ENCODE measurements around the gene PCBP3.
A peak's percentile ranks its signal among the peaks of the same experiment; 100 is the strongest.

The PCBP3 gene

DNA sequence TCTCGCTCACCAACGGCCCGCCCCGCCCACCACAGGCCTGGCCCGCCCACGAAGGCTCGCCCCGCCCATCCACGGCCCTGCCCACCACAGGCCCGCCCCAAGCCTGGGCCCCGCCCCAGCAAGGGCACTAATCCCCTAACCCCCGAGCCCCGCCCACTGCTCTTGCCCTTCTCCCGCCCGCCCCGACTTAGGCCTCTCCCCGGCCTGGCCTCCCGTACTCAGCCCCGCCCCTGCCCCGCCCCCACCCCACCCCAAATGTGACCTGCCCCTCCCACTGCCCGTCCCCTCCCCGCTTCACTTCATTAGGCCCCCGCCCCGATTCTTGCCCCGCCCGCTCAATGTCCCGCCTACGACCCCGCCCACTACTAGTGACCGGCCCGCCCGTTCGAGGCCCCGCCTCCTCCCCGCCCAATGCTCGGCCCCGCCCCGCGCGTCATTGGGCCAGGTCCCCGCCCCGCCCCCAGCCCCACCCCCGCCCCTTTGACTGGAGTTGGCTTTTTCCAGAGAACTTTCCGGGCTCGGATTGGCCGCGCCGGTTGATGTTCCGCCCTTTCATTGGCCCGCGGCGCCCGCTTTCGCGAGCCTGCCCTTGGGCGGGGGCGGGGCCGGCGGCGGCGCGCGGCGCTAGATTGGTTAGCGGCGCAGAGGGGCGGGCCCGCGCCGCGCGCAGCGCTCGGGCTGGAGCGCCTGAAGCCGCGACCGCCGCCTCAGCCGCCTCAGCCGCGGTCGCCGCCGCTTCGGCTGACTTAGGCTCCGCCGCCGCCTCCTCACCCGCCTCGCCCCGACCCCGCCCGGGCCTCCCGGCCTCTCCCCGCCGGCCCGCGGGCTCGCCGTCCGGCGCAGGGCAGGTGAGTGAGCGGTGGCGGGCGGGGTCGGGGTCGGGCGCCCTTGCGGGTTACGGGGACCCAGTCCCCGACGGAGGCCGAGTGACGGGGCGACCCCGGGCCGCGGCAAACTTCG is at the start of gene PCBP3:
PCBP3 (plus strand) TSS at position 705 of the 960 bp plus-strand sequence. CDS start 206,361 bp downstream, outside the sequence.
- DNase-seq (ENCODE audit: low read depth, low spot score), result peak; percentile 92
- peaks cover 28% of the 10 kb centered on the region for H3K4me1 ChIP-seq (ENCODE audit: insufficient read depth, insufficient read length)
- peaks cover 29% of the 10 kb centered on the region for H3K27me3 ChIP-seq (ENCODE audit: insufficient read depth, insufficient read length)
- no peaks in the 10 kb centered on the region for H3K36me3 ChIP-seq (ENCODE audit: insufficient read depth, insufficient read length, low read length)
- peak within 1 kb of the TSS; percentile 52 for H3K4me3 ChIP-seq (ENCODE audit: insufficient read length, low read depth)
- TF ChIP-seq YY1 (IDR thresholded peaks at IDR 0.05; ENCODE audit: insufficient read depth, insufficient read length) (no peak), SUZ12 (IDR thresholded peaks at IDR 0.05; ENCODE audit: extremely low read depth, insufficient read depth, insufficient read length) (no peak), ZNF274 (IDR thresholded peaks at IDR 0.05; ENCODE audit: low read depth, low read length) (no peak)
- peaks cover under 1% of the 10 kb centered on the region; the same call in 1 of the 2 replicates for H3K9me3 ChIP-seq (ENCODE audit: insufficient read depth, low read length)
- H3K9ac ChIP-seq (ENCODE audit: insufficient read length, low read depth), result peak within 1 kb of the TSS; percentile 66

DNA sequence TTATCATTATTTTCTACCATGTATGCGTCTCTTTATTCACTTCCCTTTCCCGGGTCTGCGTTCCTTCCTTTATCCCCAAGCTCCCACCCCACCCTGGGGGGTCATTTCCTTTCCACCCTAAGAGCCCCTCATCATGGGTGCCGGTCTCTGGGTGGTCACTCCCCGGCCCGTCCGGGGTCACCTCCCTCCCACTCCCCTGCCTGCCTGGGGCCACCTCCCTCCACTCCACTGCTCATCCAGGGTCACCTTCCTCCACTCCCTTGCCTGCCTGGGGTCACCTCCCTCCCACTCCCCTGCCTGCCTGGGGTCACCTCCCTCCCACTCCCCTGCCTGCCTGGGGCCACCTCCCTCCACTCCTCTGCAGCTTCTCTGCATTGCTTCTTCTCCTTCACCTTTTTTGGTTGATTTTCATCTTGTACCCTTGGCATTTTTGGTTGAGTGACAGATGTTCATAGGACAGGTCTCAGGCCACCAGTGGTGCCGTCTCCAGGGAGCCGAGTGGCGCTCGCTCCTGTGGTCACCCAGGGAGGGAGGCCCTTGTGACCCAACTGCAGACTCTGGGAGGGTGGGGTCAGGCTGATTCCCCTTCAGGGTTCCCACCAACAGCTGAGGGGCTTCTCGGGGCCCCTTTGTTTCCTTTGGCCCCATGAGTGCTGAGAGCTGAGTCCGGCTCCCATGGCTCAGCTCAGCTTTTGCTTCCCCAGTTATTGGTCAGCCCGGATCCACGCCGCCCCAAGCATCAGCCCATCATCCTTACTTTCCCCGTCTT is 48.6 kb upstream of the PCBP3 start:
- Histone ChIP-seq H3K9me3 (ENCODE audit: insufficient read depth, low read length) (peaks cover 9% of the 10 kb centered on the region; the same call in 1 of the 2 replicates), H3K27me3 (ENCODE audit: insufficient read depth, insufficient read length) (peaks cover 18% of the 10 kb centered on the region), H3K4me1 (ENCODE audit: insufficient read depth, insufficient read length) (no peaks in the 10 kb centered on the region), H3K9ac (ENCODE audit: insufficient read length, low read depth) (no peak overlapping the region), H3K4me3 (ENCODE audit: insufficient read length, low read depth) (no peak overlapping the region), H3K36me3 (ENCODE audit: insufficient read depth, insufficient read length, low read length) (no peaks in the 10 kb centered on the region)
- TF ChIP-seq SUZ12 (IDR thresholded peaks at IDR 0.05; ENCODE audit: extremely low read depth, insufficient read depth, insufficient read length) (no peak), YY1 (IDR thresholded peaks at IDR 0.05; ENCODE audit: insufficient read depth, insufficient read length) (no peak), ZNF274 (IDR thresholded peaks at IDR 0.05; ENCODE audit: low read depth, low read length) (no peak)
- no peak for DNase-seq (ENCODE audit: low read depth, low spot score)

DNA sequence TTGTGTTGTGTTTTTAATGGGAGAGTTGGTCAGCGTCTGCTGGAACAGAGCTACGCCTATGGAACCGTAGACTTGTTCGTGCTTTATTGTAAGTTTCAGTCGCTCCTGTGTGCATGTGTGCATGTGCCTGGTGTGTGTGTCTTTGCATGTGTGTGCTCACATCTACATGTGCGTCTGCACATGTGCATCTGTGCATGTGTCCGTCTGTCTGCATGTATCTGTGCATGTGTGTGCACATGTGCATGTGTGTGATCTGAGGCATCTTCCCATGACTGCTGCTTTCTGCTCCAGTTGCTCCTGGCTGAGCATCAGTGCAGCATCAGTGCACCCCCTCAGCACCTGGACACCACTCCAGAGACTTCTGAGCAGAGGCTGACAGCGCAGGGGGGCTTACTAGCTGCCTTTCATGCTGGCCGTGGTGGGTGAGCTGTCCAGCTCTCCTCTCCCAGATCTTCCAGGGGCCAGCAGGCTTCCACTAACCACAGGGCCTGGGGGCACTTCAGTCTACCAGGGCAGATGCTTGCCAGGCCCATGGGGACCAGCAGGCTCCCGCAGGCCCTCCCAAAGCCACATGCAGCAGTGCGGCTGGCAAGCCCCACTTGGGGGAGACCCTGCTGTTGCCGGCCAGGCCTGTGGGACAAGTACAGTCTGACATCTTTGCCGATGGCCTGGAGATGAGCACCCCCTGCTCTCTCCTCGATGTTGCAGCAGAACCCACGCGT is 47.8 kb upstream of the PCBP3 start:
- Histone ChIP-seq H3K27me3 (ENCODE audit: insufficient read depth, insufficient read length) (peaks cover 24% of the 10 kb centered on the region), H3K4me1 (ENCODE audit: insufficient read depth, insufficient read length) (no peaks in the 10 kb centered on the region), H3K4me3 (ENCODE audit: insufficient read length, low read depth) (no peak overlapping the region), H3K9me3 (ENCODE audit: insufficient read depth, low read length) (peaks cover 17% of the 10 kb centered on the region; the same call in 1 of the 2 replicates), H3K36me3 (ENCODE audit: insufficient read depth, insufficient read length, low read length) (no peaks in the 10 kb centered on the region), H3K9ac (ENCODE audit: insufficient read length, low read depth) (no peak overlapping the region)
- TF ChIP-seq ZNF274 (IDR thresholded peaks at IDR 0.05; ENCODE audit: low read depth, low read length) (no peak), SUZ12 (IDR thresholded peaks at IDR 0.05; ENCODE audit: extremely low read depth, insufficient read depth, insufficient read length) (no peak), YY1 (IDR thresholded peaks at IDR 0.05; ENCODE audit: insufficient read depth, insufficient read length) (no peak)
- no peak for DNase-seq (ENCODE audit: low read depth, low spot score)

DNA sequence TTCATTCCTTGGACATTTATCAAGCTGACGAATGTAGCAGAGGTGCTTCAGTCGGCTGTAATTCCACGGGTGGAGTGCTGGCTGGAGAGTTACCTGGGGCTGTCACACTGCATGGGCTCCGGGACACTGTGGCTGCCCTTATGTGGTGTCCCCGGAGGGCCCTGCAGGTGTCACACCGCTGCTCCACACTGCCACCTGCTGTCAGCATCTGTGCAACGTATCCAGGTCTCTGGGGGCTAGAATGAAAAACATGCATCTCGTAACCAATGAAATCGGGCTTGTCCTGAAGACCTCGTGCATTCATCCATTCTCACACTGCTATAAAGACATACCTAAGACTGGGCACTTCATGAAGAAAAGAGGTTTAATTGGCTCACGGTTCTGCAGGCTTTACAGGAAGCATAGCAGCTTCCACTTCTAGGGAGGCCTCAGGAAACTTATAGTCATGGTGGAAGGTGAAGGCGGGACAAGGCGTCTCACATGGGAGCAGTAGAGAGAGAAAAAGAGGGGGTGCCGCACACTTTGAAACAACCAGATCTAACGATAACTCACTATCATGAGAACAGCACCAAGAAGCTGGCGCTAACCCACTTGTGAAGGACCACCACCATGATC is 46.7 kb upstream of the PCBP3 start:
- Histone ChIP-seq H3K27me3 (ENCODE audit: insufficient read depth, insufficient read length) (peaks cover 23% of the 10 kb centered on the region), H3K36me3 (ENCODE audit: insufficient read depth, insufficient read length, low read length) (no peaks in the 10 kb centered on the region), H3K9me3 (ENCODE audit: insufficient read depth, low read length) (peaks cover 17% of the 10 kb centered on the region; the same call in 1 of the 2 replicates), H3K4me3 (ENCODE audit: insufficient read length, low read depth) (no peak overlapping the region), H3K9ac (ENCODE audit: insufficient read length, low read depth) (no peak overlapping the region), H3K4me1 (ENCODE audit: insufficient read depth, insufficient read length) (no peaks in the 10 kb centered on the region)
- peak; percentile 70 for DNase-seq (ENCODE audit: low read depth, low spot score)
- no peak for TF ChIP-seq ZNF274 (IDR thresholded peaks at IDR 0.05; ENCODE audit: low read depth, low read length)
- TF ChIP-seq SUZ12 (IDR thresholded peaks at IDR 0.05; ENCODE audit: extremely low read depth, insufficient read depth, insufficient read length), result no peak

DNA sequence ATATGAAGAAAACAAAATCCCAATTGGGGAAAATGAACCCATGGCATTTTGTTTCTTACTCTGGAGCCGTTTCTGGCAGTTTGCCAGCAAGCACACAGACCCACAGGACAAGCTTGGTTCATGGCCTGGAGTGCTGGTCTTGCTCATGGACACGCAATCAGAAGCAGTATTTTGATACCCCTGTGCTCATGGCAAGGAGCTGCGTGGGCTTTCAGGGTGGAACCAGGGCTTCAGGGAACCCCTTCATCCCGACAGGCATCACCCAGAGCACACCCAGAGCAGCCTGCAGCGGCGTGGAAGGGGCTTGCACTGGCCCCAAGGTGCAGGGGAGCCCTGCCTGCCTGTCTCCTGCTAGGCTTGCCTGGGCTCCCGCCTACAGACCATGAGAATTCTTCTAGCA is 45.4 kb upstream of the PCBP3 start:
- Histone ChIP-seq H3K27me3 (ENCODE audit: insufficient read depth, insufficient read length) (peaks cover 22% of the 10 kb centered on the region), H3K9ac (ENCODE audit: insufficient read length, low read depth) (no peak overlapping the region), H3K9me3 (ENCODE audit: insufficient read depth, low read length) (peaks cover 25% of the 10 kb centered on the region), H3K4me3 (ENCODE audit: insufficient read length, low read depth) (no peak overlapping the region), H3K36me3 (ENCODE audit: insufficient read depth, insufficient read length, low read length) (no peaks in the 10 kb centered on the region), H3K4me1 (ENCODE audit: insufficient read depth, insufficient read length) (no peaks in the 10 kb centered on the region)
- no peak for DNase-seq (ENCODE audit: low read depth, low spot score)
- TF ChIP-seq ZNF274 (IDR thresholded peaks at IDR 0.05; ENCODE audit: low read depth, low read length), result no peak
- no peak for TF ChIP-seq SUZ12 (IDR thresholded peaks at IDR 0.05; ENCODE audit: extremely low read depth, insufficient read depth, insufficient read length)
- no peak for TF ChIP-seq YY1 (IDR thresholded peaks at IDR 0.05; ENCODE audit: insufficient read depth, insufficient read length)

DNA sequence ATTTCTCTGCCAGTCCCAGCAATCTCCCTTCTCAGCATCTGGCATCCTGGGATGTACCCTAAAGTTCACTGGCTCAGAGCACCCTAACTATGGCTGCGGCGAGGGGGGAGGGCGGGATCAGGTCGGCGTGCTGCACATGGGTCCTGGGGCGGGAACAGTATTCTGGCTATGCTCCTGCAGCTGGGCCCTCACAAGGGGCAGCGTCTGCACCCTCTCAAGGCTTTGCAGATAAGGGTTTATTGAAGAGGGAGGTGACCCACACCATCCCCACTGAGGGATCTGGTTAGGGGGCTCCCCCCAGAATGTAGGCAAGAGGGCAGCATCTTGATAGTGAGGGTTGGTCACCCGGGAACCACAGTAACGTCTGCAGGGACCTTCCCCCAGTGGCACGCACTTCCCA is 44.9 kb upstream of the PCBP3 start:
- H3K9me3 ChIP-seq (ENCODE audit: insufficient read depth, low read length), result peaks cover 30% of the 10 kb centered on the region
- TF ChIP-seq ZNF274 (IDR thresholded peaks at IDR 0.05; ENCODE audit: low read depth, low read length), result no peak
- TF ChIP-seq YY1 (IDR thresholded peaks at IDR 0.05; ENCODE audit: insufficient read depth, insufficient read length), result no peak
- no peak for TF ChIP-seq SUZ12 (IDR thresholded peaks at IDR 0.05; ENCODE audit: extremely low read depth, insufficient read depth, insufficient read length)
- H3K4me3 ChIP-seq (ENCODE audit: insufficient read length, low read depth), result no peak overlapping the region
- no peak overlapping the region for H3K9ac ChIP-seq (ENCODE audit: insufficient read length, low read depth)
- H3K27me3 ChIP-seq (ENCODE audit: insufficient read depth, insufficient read length), result peaks cover 22% of the 10 kb centered on the region
- DNase-seq (ENCODE audit: low read depth, low spot score), result no peak
- H3K36me3 ChIP-seq (ENCODE audit: insufficient read depth, insufficient read length, low read length), result no peaks in the 10 kb centered on the region
- no peaks in the 10 kb centered on the region for H3K4me1 ChIP-seq (ENCODE audit: insufficient read depth, insufficient read length)
